Upper lobe of left lung (tissue), 4 donors: ENCODE measurements around the gene PLK5.

Source experiments
- POLR2A ChIP-seq, 4 donors: fragments of 450-650 bp; IDR thresholded peaks; one replicate each; pipeline ENCODE4 v1.5.1; 2016 to 2017; ENCODE audit warnings: antibody characterized with exemption in 4 of 4, mild to moderate bottlenecking in 2 of 4
- TF ChIP-seq, protein P1 (sequence below), 6 experiments: fragments of 450-650 bp in 4 of 6; fragments of 200-600 bp in 2 of 6; sonication (generic) in 2 of 6; IDR thresholded peaks; one replicate each; pipeline ENCODE4 v1.5.1; 2016 to 2019; ENCODE audit warnings: antibody characterized with exemption in 6 of 6

- TF ChIP-seq POLR2A (IDR thresholded peaks at IDR 0.05): peak in 2 of 4 donors; percentile 31 to 43
- TF ChIP-seq, protein P1, sequence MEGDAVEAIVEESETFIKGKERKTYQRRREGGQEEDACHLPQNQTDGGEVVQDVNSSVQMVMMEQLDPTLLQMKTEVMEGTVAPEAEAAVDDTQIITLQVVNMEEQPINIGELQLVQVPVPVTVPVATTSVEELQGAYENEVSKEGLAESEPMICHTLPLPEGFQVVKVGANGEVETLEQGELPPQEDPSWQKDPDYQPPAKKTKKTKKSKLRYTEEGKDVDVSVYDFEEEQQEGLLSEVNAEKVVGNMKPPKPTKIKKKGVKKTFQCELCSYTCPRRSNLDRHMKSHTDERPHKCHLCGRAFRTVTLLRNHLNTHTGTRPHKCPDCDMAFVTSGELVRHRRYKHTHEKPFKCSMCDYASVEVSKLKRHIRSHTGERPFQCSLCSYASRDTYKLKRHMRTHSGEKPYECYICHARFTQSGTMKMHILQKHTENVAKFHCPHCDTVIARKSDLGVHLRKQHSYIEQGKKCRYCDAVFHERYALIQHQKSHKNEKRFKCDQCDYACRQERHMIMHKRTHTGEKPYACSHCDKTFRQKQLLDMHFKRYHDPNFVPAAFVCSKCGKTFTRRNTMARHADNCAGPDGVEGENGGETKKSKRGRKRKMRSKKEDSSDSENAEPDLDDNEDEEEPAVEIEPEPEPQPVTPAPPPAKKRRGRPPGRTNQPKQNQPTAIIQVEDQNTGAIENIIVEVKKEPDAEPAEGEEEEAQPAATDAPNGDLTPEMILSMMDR (IDR thresholded peaks at IDR 0.05): peak in 1 of 6 experiments; percentile 12
These were observed 43.4 kb downstream of the PLK5 start for GRCh38 chr19:1567116-1567847.
